HG03571 (cell line): ENCODE measurements around the gene TUFT1.

ENCODE experiments used
- ATAC-seq: cut with Tn5 transposase; IDR thresholded peaks from one replicate; pipeline ENCODE4 v1.9.1; 2021; ENCODE audit not compliant: unreplicated experiment

Gene TUFT1

GRCh38 chr1:151536499-151536898 lies 3.6 kb upstream of the TUFT1 start:
- ATAC-seq, result no peak

- ATAC-seq, result no peak
These were observed 3.0 kb upstream of the TUFT1 start for GRCh38 chr1:151537112-151537511.

- peak; percentile 54 for ATAC-seq
These were observed 638 bp upstream of the TUFT1 start for GRCh38 chr1:151539321-151540020.

GRCh38 chr1:151540982-151541377 lies 871 bp downstream of the TUFT1 start:
- ATAC-seq, result no peak

- no peak for ATAC-seq
These were observed 1.6 kb downstream of the TUFT1 start for GRCh38 chr1:151541752-151542151.

- ATAC-seq, result no peak
These were observed 2.6 kb downstream of the TUFT1 start for GRCh38 chr1:151542710-151543129.

GRCh38 chr1:151545542-151545941 lies 5.4 kb downstream of the TUFT1 start:
- ATAC-seq, result no peak

GRCh38 chr1:151546011-151546925 lies 6.2 kb downstream of the TUFT1 start:
- ATAC-seq, result no peak

- ATAC-seq, result no peak
These were observed 7.2 kb downstream of the TUFT1 start for GRCh38 chr1:151547119-151547899.

GRCh38 chr1:151547900-151548230 lies 7.8 kb downstream of the TUFT1 start:
- no peak for ATAC-seq

GRCh38 chr1:151549199-151549598 lies 9.1 kb downstream of the TUFT1 start:
- no peak for ATAC-seq

GRCh38 chr1:151553659-151554058 lies 13.6 kb downstream of the TUFT1 start:
- ATAC-seq, result no peak

GRCh38 chr1:151556052-151556451 lies 15.9 kb downstream of the TUFT1 start:
- ATAC-seq, result no peak

- no peak for ATAC-seq
These were observed 22.6 kb downstream of the TUFT1 start for GRCh38 chr1:151562661-151563060.

- no peak for ATAC-seq
These were observed 23.3 kb downstream of the TUFT1 start for GRCh38 chr1:151563376-151563775.

GRCh38 chr1:151565502-151566189 lies 25.5 kb downstream of the TUFT1 start:
- no peak for ATAC-seq

GRCh38 chr1:151568626-151569088 lies 28.5 kb downstream of the TUFT1 start:
- ATAC-seq, result no peak

- ATAC-seq, result no peak
These were observed 30.7 kb downstream of the TUFT1 start for GRCh38 chr1:151570819-151571218.

GRCh38 chr1:151574575-151575529 lies 34.7 kb downstream of the TUFT1 start:
- ATAC-seq, result no peak

GRCh38 chr1:151577173-151577572 lies 37.1 kb downstream of the TUFT1 start:
- ATAC-seq, result no peak
